Measurements from ENCODE around the gene C11orf65. TPM values are rescaled to one million over a fixed set of nuclear protein-coding genes. Genes with fewer than 3 reads are reported as not detected.

C11orf65 gene
- total and polyA plus RNA-seq, 2 donors (not counting 1 experiment from before 2014, with no cell fraction given), result 0.25 to 1.4 TPM

GRCh38 chr11:108494182-108494581 is 26.9 kb upstream of the C11orf65 start:
- peaks cover 0 to 2% of the 10 kb centered on the region in 2 experiments for H3K36me3 ChIP-seq (replicated peaks in 1 of 2; ENCODE audit: control extremely low read depth in 1 of 2, control insufficient read depth in 1 of 2, extremely low read depth in 1 of 2, insufficient read depth in 2 of 2, low read length in 1 of 2)
- no peak overlapping the region for H3K4me3 Mint-ChIP-seq
- H3K27ac ChIP-seq (ENCODE audit: low read length in 2 of 2), result no peak overlapping the region
- no peaks in the 10 kb centered on the region for H3K27me3 Mint-ChIP-seq
- H3K4me3 ChIP-seq (ENCODE audit: control extremely low read depth in 1 of 5, extremely low read depth in 1 of 5, insufficient read depth in 1 of 5, low read depth in 2 of 5, low read length in 4 of 5), result no peak overlapping the region
- no peaks in the 10 kb centered on the region for H3K9me3 ChIP-seq (ENCODE audit: control extremely low read depth in 1 of 3, control insufficient read depth in 2 of 3, insufficient read depth in 1 of 3, low read length in 2 of 3)
- ChIA-PET POLR2A (no interaction called here), CTCF (no interaction called here)
- TF ChIP-seq CTCF (IDR thresholded peaks at IDR 0.05) (no peak), EZH2 (IDR thresholded peaks at IDR 0.05; ENCODE audit: borderline replicate concordance, insufficient read depth, low read depth, low read length, poor library complexity, severe bottlenecking) (no peak)
- H4K20me1 ChIP-seq (ENCODE audit: control insufficient read depth, insufficient read depth, low read length, poor library complexity, severe bottlenecking), result no peaks in the 10 kb centered on the region
- H3K27ac Mint-ChIP-seq, result no peak overlapping the region
- ATAC-seq (ENCODE audit: low read depth), result no peak
- no peak overlapping the region for H3K9ac ChIP-seq (ENCODE audit: low read length)
- 93% methylated on average over 2 of the region's 6 CpGs for WGBS (ENCODE audit: insufficient coverage)
- no peak overlapping the region for H3K4me2 ChIP-seq (replicated peaks; ENCODE audit: low read depth, low read length, poor library complexity, severe bottlenecking)
- H3K27me3 ChIP-seq (replicated peaks in 1 of 4; ENCODE audit: control extremely low read depth in 1 of 4, control insufficient read depth in 3 of 4, insufficient read depth in 4 of 4, low read length in 3 of 4), result no peaks in the 10 kb centered on the region
- H3K4me1 ChIP-seq (ENCODE audit: control insufficient read depth in 2 of 2, insufficient read depth in 2 of 2, low read length in 2 of 2), result peaks cover 0 to 7% of the 10 kb centered on the region in 2 donors
- no peaks in the 10 kb centered on the region for H3K9me3 Mint-ChIP-seq (ENCODE audit: insufficient read depth)
- no peak for DNase-seq
- intact Hi-C loops (cut with micrococcal nuclease), result loop anchor here (10.0 kb wide), 2 partner anchors 269 to 369 kb away; partner anchors contain the start of genes ACAT1, ATM and NPAT
- H2AFZ ChIP-seq (ENCODE audit: insufficient read depth, low read depth, low read length, poor library complexity, severe bottlenecking), result no peak overlapping the region
- no peaks in the 10 kb centered on the region for H3K79me2 ChIP-seq (ENCODE audit: control insufficient read depth, insufficient read depth, low read length)
- H3K4me1 Mint-ChIP-seq, result peaks cover 13% of the 10 kb centered on the region

GRCh38 chr11:108491936-108492335 is 24.6 kb upstream of the C11orf65 start:
- ChIA-PET POLR2A (no interaction called here), CTCF (no interaction called here)
- H3K27me3 ChIP-seq (replicated peaks in 1 of 4; ENCODE audit: control extremely low read depth in 1 of 4, control insufficient read depth in 3 of 4, insufficient read depth in 4 of 4, low read length in 3 of 4), result no peaks in the 10 kb centered on the region
- Mint-ChIP-seq H3K4me1 (peaks cover 3% of the 10 kb centered on the region), H3K27me3 (no peaks in the 10 kb centered on the region), H3K4me3 (no peak overlapping the region), H3K27ac (no peak overlapping the region), H3K9me3 (ENCODE audit: insufficient read depth) (no peaks in the 10 kb centered on the region)
- H3K4me1 ChIP-seq (ENCODE audit: control insufficient read depth in 2 of 2, insufficient read depth in 2 of 2, low read length in 2 of 2), result peaks cover 0 to 1% of the 10 kb centered on the region in 2 donors
- DNase-seq, result no peak
- intact Hi-C loops (cut with micrococcal nuclease), result loop anchor here (10.0 kb wide), 2 partner anchors 267 to 367 kb away; partner anchors contain the start of genes ACAT1, ATM and NPAT
- no peaks in the 10 kb centered on the region for H4K20me1 ChIP-seq (ENCODE audit: control insufficient read depth, insufficient read depth, low read length, poor library complexity, severe bottlenecking)
- no peak overlapping the region for H3K27ac ChIP-seq (ENCODE audit: low read length in 2 of 2)
- H2AFZ ChIP-seq (ENCODE audit: insufficient read depth, low read depth, low read length, poor library complexity, severe bottlenecking), result no peak overlapping the region
- H3K36me3 ChIP-seq (replicated peaks in 1 of 2; ENCODE audit: control extremely low read depth in 1 of 2, control insufficient read depth in 1 of 2, extremely low read depth in 1 of 2, insufficient read depth in 2 of 2, low read length in 1 of 2), result peaks cover 0 to 2% of the 10 kb centered on the region in 2 experiments
- no peak for ATAC-seq (ENCODE audit: low read depth)
- no peaks in the 10 kb centered on the region for H3K79me2 ChIP-seq (ENCODE audit: control insufficient read depth, insufficient read depth, low read length)
- 100% methylated on average over 1 of the region's 3 CpGs for WGBS (ENCODE audit: insufficient coverage)
- H3K9ac ChIP-seq (ENCODE audit: low read length), result no peak overlapping the region
- H3K4me3 ChIP-seq (ENCODE audit: control extremely low read depth in 1 of 5, extremely low read depth in 1 of 5, insufficient read depth in 1 of 5, low read depth in 2 of 5, low read length in 4 of 5), result no peak overlapping the region
- H3K9me3 ChIP-seq (ENCODE audit: control extremely low read depth in 1 of 3, control insufficient read depth in 2 of 3, insufficient read depth in 1 of 3, low read length in 2 of 3), result no peaks in the 10 kb centered on the region
- H3K4me2 ChIP-seq (replicated peaks; ENCODE audit: low read depth, low read length, poor library complexity, severe bottlenecking), result no peak overlapping the region
- TF ChIP-seq CTCF (IDR thresholded peaks at IDR 0.05) (no peak), EZH2 (IDR thresholded peaks at IDR 0.05; ENCODE audit: borderline replicate concordance, insufficient read depth, low read depth, low read length, poor library complexity, severe bottlenecking) (no peak)
